ENCODE measurements around the gene TRIM17.

The TRIM17 gene

GRCh38 chr1:228440761-228441500 lies 24.3 kb upstream of the TRIM17 start:
- H3K4me1 ChIP-seq (ENCODE audit: low read length): no peaks in the 10 kb centered on the region
- H3K9ac ChIP-seq (ENCODE audit: low read length): no peak overlapping the region
- no peak for TF ChIP-seq EZH2phosphoT487 (IDR thresholded peaks at IDR 0.05; ENCODE audit: low read depth)
- TF ChIP-seq CTCF (IDR thresholded peaks at IDR 0.05; ENCODE audit: low read depth, low read length): no peak
- H3K36me3 ChIP-seq (replicated peaks; ENCODE audit: low read depth, low read length): no peaks in the 10 kb centered on the region
- H3K9me3 ChIP-seq (ENCODE audit: insufficient read depth, low read length): no peaks in the 10 kb centered on the region
- H3K79me2 ChIP-seq (ENCODE audit: low read length): no peaks in the 10 kb centered on the region
- H2AFZ ChIP-seq (ENCODE audit: low read depth, low read length): no peak overlapping the region
- H3K27me3 ChIP-seq (ENCODE audit: low read depth, low read length): peaks cover 23% of the 10 kb centered on the region
- H3K4me2 ChIP-seq (ENCODE audit: low read length): no peak overlapping the region
- no peak overlapping the region for H3K4me3 ChIP-seq (ENCODE audit: low read length)
- H3K27ac ChIP-seq (ENCODE audit: low read length): no peak overlapping the region
- H4K20me1 ChIP-seq (ENCODE audit: insufficient read depth, low read length): no peaks in the 10 kb centered on the region

GRCh38 chr1:228438266-228438665 lies 21.6 kb upstream of the TRIM17 start:
- Histone ChIP-seq H4K20me1 (ENCODE audit: insufficient read depth, low read length) (no peaks in the 10 kb centered on the region), H3K79me2 (ENCODE audit: low read length) (no peaks in the 10 kb centered on the region), H3K9ac (ENCODE audit: low read length) (no peak overlapping the region), H3K9me3 (ENCODE audit: insufficient read depth, low read length) (no peaks in the 10 kb centered on the region), H3K27ac (ENCODE audit: low read length) (no peak overlapping the region), H3K4me1 (ENCODE audit: low read length) (no peaks in the 10 kb centered on the region), H3K27me3 (ENCODE audit: low read depth, low read length) (peaks cover 29% of the 10 kb centered on the region), H3K4me3 (ENCODE audit: low read length) (no peak overlapping the region), H3K4me2 (ENCODE audit: low read length) (no peak overlapping the region), H2AFZ (ENCODE audit: low read depth, low read length) (no peak overlapping the region), H3K36me3 (replicated peaks; ENCODE audit: low read depth, low read length) (no peaks in the 10 kb centered on the region)
- TF ChIP-seq CTCF (IDR thresholded peaks at IDR 0.05; ENCODE audit: low read depth, low read length): no peak
- TF ChIP-seq EZH2phosphoT487 (IDR thresholded peaks at IDR 0.05; ENCODE audit: low read depth): no peak

- H3K9me3 ChIP-seq (ENCODE audit: insufficient read depth, low read length): no peaks in the 10 kb centered on the region
- H3K36me3 ChIP-seq (replicated peaks; ENCODE audit: low read depth, low read length): no peaks in the 10 kb centered on the region
These were observed 20.8 kb upstream of the TRIM17 start for GRCh38 chr1:228437424-228437962.

More at GRCh38 chr1:228437424-228437962, 20.8 kb upstream of the TRIM17 start:
- H3K27me3 ChIP-seq (ENCODE audit: low read depth, low read length): peaks cover 26% of the 10 kb centered on the region
- no peak overlapping the region for H2AFZ ChIP-seq (ENCODE audit: low read depth, low read length)
- H3K79me2 ChIP-seq (ENCODE audit: low read length): no peaks in the 10 kb centered on the region
- H3K4me2 ChIP-seq (ENCODE audit: low read length): no peak overlapping the region
- H3K4me1 ChIP-seq (ENCODE audit: low read length): no peaks in the 10 kb centered on the region
- no peak for TF ChIP-seq CTCF (IDR thresholded peaks at IDR 0.05; ENCODE audit: low read depth, low read length)
- no peak for TF ChIP-seq EZH2phosphoT487 (IDR thresholded peaks at IDR 0.05; ENCODE audit: low read depth)
- no peaks in the 10 kb centered on the region for H4K20me1 ChIP-seq (ENCODE audit: insufficient read depth, low read length)
- H3K4me3 ChIP-seq (ENCODE audit: low read length): no peak overlapping the region
- no peak overlapping the region for H3K27ac ChIP-seq (ENCODE audit: low read length)
- no peak overlapping the region for H3K9ac ChIP-seq (ENCODE audit: low read length)
